ENCODE data around the gene TAGAP.

- TF ChIP-seq EZH2 (optimal IDR thresholded peaks at IDR 0.05; ENCODE audit: low read depth, low read length) (no peak), CTCF (IDR thresholded peaks at IDR 0.05; ENCODE audit: low read length) (no peak)
Observed at GRCh38 chr6:159041181-159041580, 3.6 kb downstream of the TAGAP start.
